ENCODE results near the gene GLCE. TPM values are rescaled to one million over a fixed set of nuclear protein-coding genes. Genes with fewer than 3 reads are reported as not detected.

GLCE gene
- total and polyA plus RNA-seq, 9 of the 15 experiments (the other 6 are each of a cell fraction or from before 2014, with no cell fraction given): 4.6 to 12.3 (median 10.6) TPM

DNA sequence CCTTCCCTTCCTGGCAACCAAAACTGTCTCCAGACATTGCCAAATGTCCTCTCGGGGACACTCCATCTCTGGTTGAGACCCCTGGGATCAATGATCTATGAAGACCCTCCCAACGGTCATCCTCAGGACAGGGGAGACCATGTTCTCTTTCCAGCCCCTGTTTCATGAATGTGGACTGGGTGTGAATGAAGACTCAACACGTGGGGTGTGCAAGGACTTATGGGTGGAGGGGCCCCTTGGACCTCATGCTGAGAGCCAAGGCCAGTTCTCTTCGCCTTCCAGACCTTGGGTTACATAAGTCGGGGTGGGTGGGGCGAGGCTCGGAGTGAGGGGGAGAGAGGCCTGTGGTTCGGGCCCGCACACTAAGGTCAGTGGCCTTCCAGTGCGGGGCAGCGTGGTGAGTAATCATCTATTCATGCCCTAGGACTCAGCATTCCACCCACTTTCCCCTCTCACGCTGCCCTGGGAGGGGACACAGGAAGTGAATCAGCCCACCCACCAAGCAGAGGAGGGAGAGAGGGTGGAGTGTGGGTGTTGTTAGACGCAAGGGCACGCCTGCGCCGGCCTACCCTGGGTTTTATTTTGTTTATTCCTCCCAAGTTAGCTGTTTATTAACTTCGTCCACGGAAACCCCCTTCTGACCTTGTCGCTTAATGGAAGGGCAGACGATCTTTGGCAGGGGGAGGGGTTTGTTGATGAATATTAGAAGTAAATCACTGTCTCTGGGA, 144.9 kb downstream of the GLCE start (continued):
- peak; percentile 29; the same call in 1 of the 2 replicates for TF ChIP-seq CREM (IDR thresholded peaks at IDR 0.05; ENCODE audit: low read depth)
- TF ChIP-seq JUND (IDR thresholded peaks at IDR 0.05; ENCODE audit: borderline replicate concordance, low read depth, low read length): peak; percentile 22; the same call in 1 of the 2 replicates
- no peak for TF ChIP-seq JUND (tag; IDR thresholded peaks at IDR 0.05; ENCODE audit: borderline replicate concordance, low read depth, low read length)
- no peak for TF ChIP-seq SIN3A (IDR thresholded peaks at IDR 0.05; ENCODE audit: borderline replicate concordance in 2 of 2, control insufficient read depth in 1 of 2, low read depth in 2 of 2, low read length in 2 of 2)
- 0 out of 2 replicates have a peak, but pooled peaks have one; percentile 46 for TF ChIP-seq DPF2 (IDR thresholded peaks at IDR 0.05)
- TF ChIP-seq JUN (IDR thresholded peaks at IDR 0.05; ENCODE audit: borderline replicate concordance, low read depth, low read length): peak; percentile 32; the same call in 1 of the 2 replicates
- TF ChIP-seq JUN (CRISPR knock-in tag; IDR thresholded peaks at IDR 0.05; ENCODE audit: borderline replicate concordance): no peak
- peak; percentile 87 for TF ChIP-seq FOSL1 (tag; conservative IDR thresholded peaks at IDR 0.05)
- no peak for TF ChIP-seq MTA2 (IDR thresholded peaks at IDR 0.05; ENCODE audit: low read depth)
- TF ChIP-seq EGR1 (conservative IDR thresholded peaks at IDR 0.05): peak; percentile 90
- TF ChIP-seq, protein P1, sequence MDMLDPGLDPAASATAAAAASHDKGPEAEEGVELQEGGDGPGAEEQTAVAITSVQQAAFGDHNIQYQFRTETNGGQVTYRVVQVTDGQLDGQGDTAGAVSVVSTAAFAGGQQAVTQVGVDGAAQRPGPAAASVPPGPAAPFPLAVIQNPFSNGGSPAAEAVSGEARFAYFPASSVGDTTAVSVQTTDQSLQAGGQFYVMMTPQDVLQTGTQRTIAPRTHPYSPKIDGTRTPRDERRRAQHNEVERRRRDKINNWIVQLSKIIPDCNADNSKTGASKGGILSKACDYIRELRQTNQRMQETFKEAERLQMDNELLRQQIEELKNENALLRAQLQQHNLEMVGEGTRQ (CRISPR knock-in tag; IDR thresholded peaks at IDR 0.05): peak; percentile 13; the same call in 1 of the 2 replicates
- peak; percentile 49; the same call in 1 of the 2 replicates for TF ChIP-seq ZBTB7A (IDR thresholded peaks at IDR 0.05; ENCODE audit: borderline replicate concordance, control insufficient read depth, low read depth, low read length)
- TF ChIP-seq ARID1B (IDR thresholded peaks at IDR 0.05): 0 out of 2 replicates have a peak, but pooled peaks have one; percentile 23
- TF ChIP-seq E2F6 (IDR thresholded peaks at IDR 0.05; ENCODE audit: borderline replicate concordance in 1 of 2, extremely low read depth in 1 of 2, insufficient read depth in 1 of 2, insufficient read length in 1 of 2, low read depth in 1 of 2, low read length in 1 of 2, poor library complexity in 1 of 2, severe bottlenecking in 1 of 2): peak in 1 of 2 experiments; percentile 35
- TF ChIP-seq PRMT5 (CRISPR knock-in tag; IDR thresholded peaks at IDR 0.05): no peak
